NB4 (cell line): ENCODE data around the gene ZNF592.

Experiments
- CTCF ChIP-seq: IDR thresholded peaks from one replicate; pipeline ENCODE4 v1.5.1; 2012; ENCODE audit warnings: low read depth, low read length
- MAX ChIP-seq: IDR thresholded peaks from 2 replicates; pipeline ENCODE4 v1.6.1; 2011; ENCODE audit warnings: low read depth, low read length
- MYC ChIP-seq: IDR thresholded peaks from 2 replicates; pipeline ENCODE4 v1.6.1; 2011; ENCODE audit warnings: low read depth, low read length
- POLR2A ChIP-seq: IDR thresholded peaks from 2 replicates; pipeline ENCODE4 v1.6.1; 2011; ENCODE audit warnings: mild to moderate bottlenecking; ENCODE audit not compliant: insufficient read length; ENCODE audit errors: extremely low read depth

- no peak for TF ChIP-seq CTCF
- no peak for TF ChIP-seq POLR2A
- TF ChIP-seq MAX = no peak
- no peak for TF ChIP-seq MYC
Observed at GRCh38 chr15:84813931-84814330, 65.5 kb downstream of the ZNF592 start.
